MCF 10A (cell line): Measurements from ENCODE around the gene SPTB. TPM values are rescaled to one million over a fixed set of nuclear protein-coding genes. Genes with fewer than 3 reads are reported as not detected.

Source experiments
- BruUV-seq: library from RNA; stranded (reverse); fragments of 400-500 nt; replicated peaks from 2 replicates; lab custom pipeline; 2021; lab: Mats Ljungman, UMichigan
- CTCF ChIA-PET: fragments of 300-600 bp; sonication (Branson Sonifier 250); formaldehyde crosslinking; extraction: SDS; loops from one replicate; lab custom pipeline; 2021; ENCODE audit warnings: antibody characterized with exemption, inconsistent platforms; lab: Yijun Ruan, JAX
- POLR2A ChIA-PET: fragments of 300-600, 350-650 bp; sonication (Branson Sonifier 250); formaldehyde crosslinking; extraction: SDS; loops from one replicate; lab custom pipeline; 2020; ENCODE audit warnings: antibody characterized with exemption, inconsistent platforms; lab: Yijun Ruan, JAX
- DNase-seq: peaks from one replicate; pipeline ENCODE4 v3.0.0-alpha.2; 2018; ENCODE audit not compliant: unreplicated experiment
- H3K27ac Mint-ChIP-seq: one replicate; pipeline ENCODE4 v1.8.0; 2022; ENCODE audit warnings: mild to moderate bottlenecking, low read depth, mixed read lengths; ENCODE audit not compliant: unreplicated experiment
- H3K27me3 Mint-ChIP-seq: one replicate; pipeline ENCODE4 v1.8.0; 2022; ENCODE audit warnings: mixed read lengths; ENCODE audit not compliant: insufficient read depth, unreplicated experiment
- H3K36me3 Mint-ChIP-seq: one replicate; pipeline ENCODE4 v1.8.0; 2022; ENCODE audit warnings: mild to moderate bottlenecking, moderate library complexity, mixed read lengths; ENCODE audit not compliant: insufficient read depth, unreplicated experiment
- H3K4me1 Mint-ChIP-seq: one replicate; pipeline ENCODE4 v1.8.0; 2022; ENCODE audit warnings: mixed read lengths; ENCODE audit not compliant: insufficient read depth, unreplicated experiment
- H3K4me3 Mint-ChIP-seq: one replicate; pipeline ENCODE4 v1.8.0; 2022; ENCODE audit warnings: mild to moderate bottlenecking, moderate library complexity, mixed read lengths; ENCODE audit not compliant: unreplicated experiment
- H3K9me3 Mint-ChIP-seq: one replicate; pipeline ENCODE4 v1.8.0; 2022; ENCODE audit warnings: mixed read lengths; ENCODE audit not compliant: unreplicated experiment
- CTCF ChIP-seq: fragments of 200-600 bp; IDR thresholded peaks from one replicate; pipeline ENCODE4 v1.8.0; 2022; ENCODE audit warnings: antibody characterized with exemption, mild to moderate bottlenecking; ENCODE audit not compliant: unreplicated experiment
- intact Hi-C: fragments of 100-400 bp; cut with micrococcal nuclease; formaldehyde crosslinking; loops from 2 replicates; pipeline ENCODE4 v1.14.1; 2022
- total RNA-seq: library from RNA; stranded (reverse); gene quantifications from 2 replicates; pipeline ENCODE4 v1.2.3, GENCODE V29; 2022

The SPTB gene
- total RNA-seq, 1 experiment from 2014 or later: 1.3 TPM

- peaks cover 7% of the 10 kb centered on the region for H3K9me3 Mint-ChIP-seq
- H3K27me3 Mint-ChIP-seq: peaks cover 81% of the 10 kb centered on the region
- TF ChIP-seq CTCF: no peak
- no peaks in the 10 kb centered on the region for H3K36me3 Mint-ChIP-seq
- ChIA-PET CTCF (interaction anchor here (0.6 to 4.3 kb wide), 5 partner anchors 13 to 344 kb away, joined by 3 to 31 read pairs (median 9); no protein-coding TSS in a partner anchor), POLR2A (interaction anchor here (0.6 to 1.3 kb wide), 3 partner anchors 11 to 176 kb away, joined by 3 to 4 read pairs (median 4); no protein-coding TSS in a partner anchor)
- peak overlapping the region; percentile 47 for H3K4me3 Mint-ChIP-seq
- no peak overlapping the region for H3K27ac Mint-ChIP-seq
- DNase-seq: no peak
- intact Hi-C loops: no loop called here
- BruUV-seq: no TSS peak
- peaks cover 8% of the 10 kb centered on the region for H3K4me1 Mint-ChIP-seq
Measured at GRCh38 chr14:64878837-64879634, 671 bp downstream of the SPTB start.

GRCh38 chr14:64877846-64878245, 1.9 kb downstream of the SPTB start:
- Mint-ChIP-seq H3K9me3 (peaks cover 11% of the 10 kb centered on the region), H3K4me1 (peaks cover 8% of the 10 kb centered on the region), H3K27ac (no peak overlapping the region), H3K27me3 (peaks cover 70% of the 10 kb centered on the region), H3K36me3 (no peaks in the 10 kb centered on the region), H3K4me3 (no peak overlapping the region)
- no peak for TF ChIP-seq CTCF
- POLR2A ChIA-PET: interaction anchor here (0.7 to 1.3 kb wide), 2 partner anchors 13 to 110 kb away, joined by 3 read pairs; no protein-coding TSS in a partner anchor
- DNase-seq: no peak
- CTCF ChIA-PET: interaction anchor here (0.7 to 3.8 kb wide), 7 partner anchors 12 to 324 kb away, joined by 3 to 25 read pairs (median 4); no protein-coding TSS in a partner anchor
- intact Hi-C loops: no loop called here
- no TSS peak for BruUV-seq

GRCh38 chr14:64875350-64875749, 4.4 kb downstream of the SPTB start:
- TF ChIP-seq CTCF: no peak

GRCh38 chr14:64873506-64874219, 6.0 kb downstream of the SPTB start:
- Mint-ChIP-seq H3K9me3 (peaks cover 15% of the 10 kb centered on the region), H3K4me3 (no peak overlapping the region), H3K4me1 (no peaks in the 10 kb centered on the region), H3K27me3 (peaks cover 76% of the 10 kb centered on the region), H3K36me3 (no peaks in the 10 kb centered on the region), H3K27ac (no peak overlapping the region)
- POLR2A ChIA-PET: no interaction called here
- no TSS peak for BruUV-seq
- intact Hi-C loops: no loop called here
- TF ChIP-seq CTCF: no peak
- CTCF ChIA-PET: interaction anchor here (1.7 to 2.5 kb wide), 2 partner anchors 18 to 50 kb away, joined by 4 to 13 read pairs; no protein-coding TSS in a partner anchor
- no peak for DNase-seq

More at GRCh38 chr14:64875350-64875749, 4.4 kb downstream of the SPTB start:
- peaks cover 15% of the 10 kb centered on the region for H3K9me3 Mint-ChIP-seq
- H3K27ac Mint-ChIP-seq: no peak overlapping the region
- H3K4me3 Mint-ChIP-seq: no peak overlapping the region
- H3K27me3 Mint-ChIP-seq: peaks cover 70% of the 10 kb centered on the region
- intact Hi-C loops: no loop called here
- ChIA-PET CTCF (interaction anchor here (1.4 to 2.5 kb wide), 3 partner anchors 17 to 205 kb away, joined by 3 to 13 read pairs (median 4); no protein-coding TSS in a partner anchor), POLR2A (no interaction called here)
- no peak for DNase-seq
- H3K4me1 Mint-ChIP-seq: no peaks in the 10 kb centered on the region
- H3K36me3 Mint-ChIP-seq: no peaks in the 10 kb centered on the region
- BruUV-seq: no TSS peak
